Fibroblast of lung (primary cell): ENCODE data around the gene SLC6A12. TPM values are rescaled to one million over a fixed set of nuclear protein-coding genes. Genes with fewer than 3 reads are reported as not detected.

Source experiments
- DNase-seq, 2 donors: peaks; one replicate each; pipeline versions ENCODE4 v3.0.0 to v3.0.0-alpha.2; 2010; ENCODE audit warnings: low read depth in 2 of 2
- H2AFZ ChIP-seq: 2 replicates; pipeline ENCODE4 v1.5.1; 2012; ENCODE audit warnings: low read length, control low read depth, inconsistent platforms
- H3K27ac ChIP-seq: 2 replicates; pipeline ENCODE4 v1.5.1; 2011; ENCODE audit warnings: low read length, control low read depth; ENCODE audit not compliant: insufficient read depth
- H3K27me3 ChIP-seq: 2 replicates; pipeline ENCODE4 v1.5.1; 2011; ENCODE audit warnings: mild to moderate bottlenecking, low read length; ENCODE audit not compliant: control insufficient read depth, insufficient read depth
- H3K36me3 ChIP-seq: 2 replicates; pipeline ENCODE4 v1.5.1; 2011; ENCODE audit warnings: low read length; ENCODE audit not compliant: control insufficient read depth, insufficient read depth
- H3K4me1 ChIP-seq: 2 replicates; pipeline ENCODE4 v1.5.1; 2011; ENCODE audit warnings: low read length; ENCODE audit not compliant: control insufficient read depth, insufficient read depth; ENCODE audit errors: extremely low read depth
- H3K4me2 ChIP-seq: 2 replicates; pipeline ENCODE4 v1.5.1; 2011; ENCODE audit warnings: low read length, control low read depth; ENCODE audit not compliant: insufficient read depth; ENCODE audit errors: extremely low read depth
- H3K4me3 ChIP-seq, 4 experiments: fragments of 200-600 bp in 1 of 4; sonication (generic) in 1 of 4; replicated peaks in 1 of 4; 2 replicates each; pipeline ENCODE4 v1.5.1; 2011 to 2016; ENCODE audit warnings: low read length in 4 of 4, low read depth in 3 of 4, mild to moderate bottlenecking in 3 of 4, control low read depth in 2 of 4, inconsistent platforms in 1 of 4, mixed read lengths in 1 of 4; ENCODE audit not compliant: insufficient read depth in 1 of 4; ENCODE audit errors: control extremely low read depth in 1 of 4
- H3K79me2 ChIP-seq: 2 replicates; pipeline ENCODE4 v1.5.1; 2012; ENCODE audit warnings: mild to moderate bottlenecking, low read length, inconsistent platforms; ENCODE audit not compliant: control insufficient read depth, insufficient read depth
- H3K9ac ChIP-seq: 2 replicates; pipeline ENCODE4 v1.5.1; 2011; ENCODE audit warnings: mild to moderate bottlenecking, low read length, control low read depth; ENCODE audit not compliant: insufficient read depth
- H3K9me3 ChIP-seq: 2 replicates; pipeline ENCODE4 v1.5.1; 2012; ENCODE audit warnings: low read depth, low read length; ENCODE audit not compliant: control insufficient read depth, insufficient read depth
- H4K20me1 ChIP-seq: 2 replicates; pipeline ENCODE4 v1.5.1; 2011; ENCODE audit warnings: low read length; ENCODE audit not compliant: control insufficient read depth, insufficient read depth; ENCODE audit errors: extremely low read depth
- EZH2 ChIP-seq: IDR thresholded peaks from 2 replicates; pipeline ENCODE4 v1.5.1; 2012; ENCODE audit warnings: low read length, control low read depth, mild to moderate bottlenecking; ENCODE audit errors: missing control alignments
- polyA plus RNA-seq, 2 donors: library from polyadenylated mRNA; depleted of rRNA in 1 of 2; stranded (reverse) in 1 of 2; unstranded in 1 of 2; fragments of >200 nt; gene quantifications; 2 replicates each; pipeline ENCODE4 v1.2.1, GENCODE V29; 2011 to 2012; ENCODE audit warnings: missing spikeins in 1 of 2
- total RNA-seq: library from RNA; depleted of rRNA; stranded (reverse); fragments of >200 nt; gene quantifications from 2 replicates; pipeline ENCODE4 v1.2.1, GENCODE V29; 2014
- TF ChIP-seq, protein P1 (sequence below), 2 donors: IDR thresholded peaks in 1 of 2; conservative IDR thresholded peaks in 1 of 2; 1 replicate in 1 of 2; 2 replicates in 1 of 2; pipeline ENCODE4 v1.5.1; 2011 to 2012; ENCODE audit warnings: low read length in 2 of 2, control low read depth in 1 of 2, inconsistent platforms in 1 of 2, low read depth in 1 of 2, mild to moderate bottlenecking in 1 of 2

Gene SLC6A12
- total and polyA plus RNA-seq, 2 donors (not counting 1 experiment from before 2014, with no cell fraction given): not detected

DNA sequence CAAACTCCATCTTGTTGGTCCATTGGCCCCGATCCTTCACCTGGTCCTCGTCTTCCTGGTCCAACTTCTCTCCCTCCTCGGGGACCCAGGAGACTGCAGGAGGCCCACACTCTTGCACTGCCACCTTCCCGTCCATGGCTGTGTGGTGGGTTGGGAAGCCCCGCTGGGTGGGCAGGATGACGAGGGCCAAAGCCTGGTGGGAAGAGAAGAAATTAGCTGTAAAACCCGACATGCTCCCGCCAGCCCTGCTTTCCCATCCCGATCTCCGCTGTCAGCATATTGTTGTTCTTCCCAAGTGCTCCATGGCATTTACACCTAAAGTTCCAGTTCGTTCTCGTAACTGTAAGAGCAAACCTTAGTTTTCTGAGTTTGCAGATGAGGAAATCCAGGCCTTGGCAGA is 4.1 kb downstream of the SLC6A12 start:
- H3K4me1 ChIP-seq: no peaks in the 10 kb centered on the region
- no peak overlapping the region for H3K4me3 ChIP-seq
- DNase-seq: no peak
- no peaks in the 10 kb centered on the region for H3K9me3 ChIP-seq
- H3K79me2 ChIP-seq: no peaks in the 10 kb centered on the region
- H3K9ac ChIP-seq: no peak overlapping the region
- H3K27me3 ChIP-seq: peaks cover 14% of the 10 kb centered on the region
- H4K20me1 ChIP-seq: no peaks in the 10 kb centered on the region
- TF ChIP-seq EZH2: no peak
- TF ChIP-seq, protein P1, sequence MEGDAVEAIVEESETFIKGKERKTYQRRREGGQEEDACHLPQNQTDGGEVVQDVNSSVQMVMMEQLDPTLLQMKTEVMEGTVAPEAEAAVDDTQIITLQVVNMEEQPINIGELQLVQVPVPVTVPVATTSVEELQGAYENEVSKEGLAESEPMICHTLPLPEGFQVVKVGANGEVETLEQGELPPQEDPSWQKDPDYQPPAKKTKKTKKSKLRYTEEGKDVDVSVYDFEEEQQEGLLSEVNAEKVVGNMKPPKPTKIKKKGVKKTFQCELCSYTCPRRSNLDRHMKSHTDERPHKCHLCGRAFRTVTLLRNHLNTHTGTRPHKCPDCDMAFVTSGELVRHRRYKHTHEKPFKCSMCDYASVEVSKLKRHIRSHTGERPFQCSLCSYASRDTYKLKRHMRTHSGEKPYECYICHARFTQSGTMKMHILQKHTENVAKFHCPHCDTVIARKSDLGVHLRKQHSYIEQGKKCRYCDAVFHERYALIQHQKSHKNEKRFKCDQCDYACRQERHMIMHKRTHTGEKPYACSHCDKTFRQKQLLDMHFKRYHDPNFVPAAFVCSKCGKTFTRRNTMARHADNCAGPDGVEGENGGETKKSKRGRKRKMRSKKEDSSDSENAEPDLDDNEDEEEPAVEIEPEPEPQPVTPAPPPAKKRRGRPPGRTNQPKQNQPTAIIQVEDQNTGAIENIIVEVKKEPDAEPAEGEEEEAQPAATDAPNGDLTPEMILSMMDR (conservative IDR thresholded peaks at IDR 0.05 in 1 of 2, IDR thresholded peaks at IDR 0.05 in 1 of 2; ENCODE audit: low read depth in 1 of 2, low read length in 2 of 2): no peak
- no peak overlapping the region for H2AFZ ChIP-seq
- H3K36me3 ChIP-seq: no peaks in the 10 kb centered on the region
- no peak overlapping the region for H3K27ac ChIP-seq
- no peak overlapping the region for H3K4me2 ChIP-seq

DNA sequence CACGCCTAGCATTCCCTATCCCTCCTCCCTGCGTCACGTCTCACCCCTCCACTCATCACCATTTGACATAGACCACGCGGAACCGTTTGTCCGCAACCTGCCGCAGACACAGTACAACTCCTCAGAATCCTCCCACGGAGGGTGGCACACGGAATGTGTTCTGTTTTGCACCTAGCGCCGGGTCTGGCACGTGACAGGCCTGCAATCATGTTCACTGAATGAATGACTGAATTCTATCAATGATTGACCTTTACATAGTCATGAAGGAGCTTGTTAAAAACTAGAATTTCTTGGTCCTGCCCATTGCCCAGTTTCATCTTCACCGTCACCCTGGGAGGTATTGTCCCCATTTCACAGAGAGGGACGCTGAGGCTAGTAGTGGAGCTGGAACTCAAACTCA is 4.7 kb downstream of the SLC6A12 start:
- peaks cover 18% of the 10 kb centered on the region for H3K27me3 ChIP-seq
- no peak overlapping the region for H3K27ac ChIP-seq
- no peak for DNase-seq
- H3K36me3 ChIP-seq: no peaks in the 10 kb centered on the region
- no peak for TF ChIP-seq EZH2
- TF ChIP-seq, protein P1 (conservative IDR thresholded peaks at IDR 0.05 in 1 of 2, IDR thresholded peaks at IDR 0.05 in 1 of 2; ENCODE audit: low read depth in 1 of 2, low read length in 2 of 2): no peak
- no peaks in the 10 kb centered on the region for H3K4me1 ChIP-seq
- H4K20me1 ChIP-seq: no peaks in the 10 kb centered on the region
- H3K4me3 ChIP-seq: no peak overlapping the region
- no peak overlapping the region for H3K4me2 ChIP-seq
- no peak overlapping the region for H3K9ac ChIP-seq
- H3K79me2 ChIP-seq: no peaks in the 10 kb centered on the region
- no peaks in the 10 kb centered on the region for H3K9me3 ChIP-seq
- no peak overlapping the region for H2AFZ ChIP-seq

GRCh38 chr12:208813-209212 is 5.1 kb downstream of the SLC6A12 start:
- Histone ChIP-seq H3K27me3 (peaks cover 22% of the 10 kb centered on the region), H3K27ac (no peak overlapping the region), H3K36me3 (no peaks in the 10 kb centered on the region), H3K4me1 (no peaks in the 10 kb centered on the region), H3K4me3 (no peak overlapping the region), H3K9me3 (no peaks in the 10 kb centered on the region), H3K4me2 (no peak overlapping the region), H3K79me2 (no peaks in the 10 kb centered on the region), H2AFZ (no peak overlapping the region), H3K9ac (no peak overlapping the region), H4K20me1 (no peaks in the 10 kb centered on the region)
- no peak for DNase-seq
- no peak for TF ChIP-seq EZH2
- TF ChIP-seq, protein P1 (conservative IDR thresholded peaks at IDR 0.05 in 1 of 2, IDR thresholded peaks at IDR 0.05 in 1 of 2; ENCODE audit: low read depth in 1 of 2, low read length in 2 of 2): no peak
